GM21825 (cell line): ENCODE results near the gene FXYD2.
"Not testable (repeated sequence)": the region's sequence is repeated elsewhere in the genome, so short reads cannot be mapped to it uniquely, and the experiment has no call there.

Source experiments
- ATAC-seq: cut with Tn5 transposase; IDR thresholded peaks from one replicate; pipeline ENCODE4 v1.9.1; 2021; ENCODE audit warnings: mild to moderate bottlenecking, moderate library complexity; ENCODE audit not compliant: unreplicated experiment

The FXYD2 gene

DNA sequence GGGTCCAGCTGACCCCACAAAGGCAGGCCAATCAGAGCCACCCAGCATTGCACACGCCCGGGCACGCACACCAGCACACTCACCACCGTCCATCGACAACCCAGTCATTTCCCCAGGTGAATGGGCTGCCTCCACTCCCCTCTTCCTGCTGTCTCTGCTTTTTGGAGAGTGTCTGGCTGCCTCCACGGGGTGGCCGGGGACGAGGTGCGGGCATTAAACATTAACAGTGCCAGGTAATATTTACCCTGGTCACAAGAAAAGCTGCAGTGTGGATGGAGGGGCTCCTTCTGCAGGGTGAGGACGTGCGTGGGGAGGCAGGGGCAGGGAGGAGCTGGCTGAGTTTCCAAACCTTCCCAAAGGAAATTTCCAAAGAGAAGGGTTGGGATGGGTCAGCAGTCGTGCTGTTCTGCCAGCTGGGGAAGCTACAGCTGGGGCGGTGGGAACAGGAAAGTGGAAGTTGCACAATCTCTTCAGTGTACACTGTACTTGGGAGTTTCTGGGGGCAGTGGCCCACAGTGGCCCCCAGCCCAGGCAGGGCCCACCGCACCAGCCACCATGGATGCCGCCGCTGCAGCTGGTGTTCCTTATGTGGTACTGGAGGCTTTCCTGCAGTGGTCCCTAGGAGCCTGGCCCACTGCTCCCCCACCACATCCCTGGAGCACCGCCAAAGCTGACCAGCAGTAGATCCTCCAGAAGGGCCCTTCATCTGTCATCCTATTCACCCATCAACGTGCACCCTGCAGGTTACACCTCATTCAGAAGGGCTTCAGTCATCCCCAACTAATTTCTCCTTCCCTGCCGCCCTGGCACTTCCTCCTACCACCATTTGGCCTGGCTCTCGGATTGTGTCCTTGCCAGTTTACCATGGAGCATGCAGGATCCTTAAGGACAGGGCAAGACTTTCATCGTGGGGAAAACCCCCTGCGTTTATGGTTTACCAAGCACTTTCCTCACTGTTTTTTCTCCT, at the start of gene FXYD2:
FXYD2 (minus strand) TSS at position 174 of the 967 bp plus-strand sequence; CDS start at position 108, 66 bp downstream.
- no peak for ATAC-seq

DNA sequence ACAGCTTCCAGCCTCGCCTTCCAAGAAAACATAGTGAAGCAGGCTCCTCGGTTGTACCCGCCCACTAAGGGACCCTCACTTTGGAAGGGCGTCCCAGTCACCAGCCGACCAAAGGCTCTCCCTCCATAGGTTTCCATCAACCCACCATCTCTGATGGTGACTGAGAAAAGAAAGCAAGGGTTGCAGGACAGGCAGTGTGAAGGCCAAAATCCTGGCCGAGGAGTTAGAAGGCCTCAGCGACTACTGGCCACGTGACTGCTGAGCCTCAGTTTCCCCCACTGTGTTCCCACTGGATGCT, 49.2 kb upstream of the FXYD2 start:
- ATAC-seq, result no peak

DNA sequence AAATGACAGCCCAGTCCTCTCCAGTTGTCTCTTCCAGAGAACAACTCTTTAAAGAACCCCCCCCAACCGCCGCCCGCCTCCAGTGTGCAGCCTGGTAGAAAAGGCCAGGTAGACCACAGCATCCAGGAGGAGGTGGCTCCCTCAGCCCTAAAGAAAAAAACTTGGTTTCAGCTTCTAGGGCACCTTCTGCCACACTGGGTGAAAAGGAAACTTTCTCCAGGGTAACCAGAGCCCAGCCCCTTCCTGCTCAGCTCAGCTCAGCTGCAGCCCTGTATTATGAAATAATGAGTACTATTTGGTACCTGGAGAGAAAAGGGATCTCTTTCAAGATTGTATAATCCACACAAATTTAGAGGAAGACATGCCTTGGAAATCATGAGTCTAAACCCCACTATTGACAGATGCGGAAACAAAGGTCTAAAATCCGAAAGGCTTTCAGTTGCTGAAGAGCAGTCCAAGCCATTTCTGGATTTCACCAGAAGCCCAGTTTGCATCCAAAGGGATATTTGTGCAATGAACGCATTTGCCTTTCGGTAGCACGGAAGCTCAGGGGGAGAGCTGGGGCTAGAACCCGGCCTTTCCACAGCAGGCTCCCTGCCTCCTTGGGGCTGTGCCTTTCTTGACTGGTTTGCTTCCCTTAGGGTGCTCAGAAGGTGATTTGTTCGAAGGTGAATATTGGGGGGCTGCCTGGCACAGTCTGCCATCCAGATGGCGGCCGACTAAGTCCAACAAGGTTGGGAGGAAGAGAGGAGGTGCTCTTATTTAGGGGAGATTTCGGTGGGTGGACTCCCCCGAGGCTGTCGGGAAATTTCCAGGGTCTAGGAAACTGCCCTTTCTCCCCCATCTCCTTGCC, 48.7 kb upstream of the FXYD2 start:
- no peak for ATAC-seq

DNA sequence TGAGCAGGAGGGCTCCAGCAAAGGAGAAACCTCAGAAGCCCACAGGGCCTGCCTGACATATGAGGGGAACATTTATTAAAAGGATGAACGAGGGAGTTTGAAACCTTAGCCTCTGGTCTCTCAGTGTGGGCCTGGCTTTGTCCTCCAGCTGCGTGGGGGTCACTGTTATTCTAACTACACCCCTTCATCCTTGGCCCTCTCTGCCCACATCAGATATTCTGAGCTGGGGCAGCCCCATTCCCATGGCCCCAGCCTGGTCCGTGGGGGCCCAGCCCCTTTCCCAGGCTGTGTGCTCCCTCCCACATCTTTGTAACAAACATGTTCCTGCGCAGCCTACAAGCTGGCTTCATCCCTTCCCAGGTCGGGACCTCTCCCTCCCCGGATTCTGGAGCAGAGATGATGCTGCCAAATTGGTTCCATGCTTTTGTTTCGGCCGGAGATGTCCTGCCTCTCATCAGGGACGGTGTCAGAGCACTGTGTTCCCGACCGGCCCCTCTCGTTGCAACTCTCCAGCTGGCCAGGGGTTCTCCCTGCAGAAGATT, 47.9 kb upstream of the FXYD2 start:
- ATAC-seq, result no peak

DNA sequence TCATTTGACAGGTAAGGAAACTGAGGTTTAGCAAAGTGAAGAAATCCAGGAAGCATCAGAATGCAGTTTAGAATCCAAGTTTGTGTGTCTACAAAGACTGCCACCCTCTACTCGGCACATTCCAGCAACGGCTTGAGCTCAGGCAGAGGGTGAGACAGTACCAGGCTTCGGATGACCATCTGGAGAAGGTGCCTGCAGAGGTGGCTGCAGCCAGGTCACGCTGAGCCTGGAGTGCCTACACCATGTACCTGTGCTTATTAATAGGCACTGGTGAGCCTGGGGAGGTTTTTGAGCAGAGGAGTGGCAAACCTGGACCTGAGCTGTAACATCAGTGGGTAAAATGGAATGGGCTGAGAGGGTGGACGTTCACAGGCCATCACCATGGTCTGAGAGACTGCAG, 47.2 kb upstream of the FXYD2 start:
- ATAC-seq, result no peak

DNA sequence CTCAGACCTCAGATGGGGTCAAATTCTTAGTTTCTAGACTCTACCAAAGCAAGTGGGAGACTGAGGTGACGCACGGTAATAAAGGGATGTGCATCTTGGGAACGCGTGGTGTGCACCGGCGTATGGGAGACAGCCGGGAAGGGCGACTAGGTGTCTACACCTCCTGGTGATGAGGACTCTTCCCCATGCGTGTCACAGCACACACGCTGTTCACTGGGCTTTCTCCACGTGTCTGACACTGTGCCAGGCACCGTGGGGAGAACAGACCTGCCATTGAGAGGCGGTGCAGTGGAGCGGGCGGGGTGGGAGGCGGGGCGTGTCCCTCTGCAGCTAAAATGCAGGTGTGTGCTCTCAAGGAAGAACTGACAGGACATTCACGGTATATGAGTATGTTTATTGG, 46.6 kb upstream of the FXYD2 start:
- no peak for ATAC-seq

DNA sequence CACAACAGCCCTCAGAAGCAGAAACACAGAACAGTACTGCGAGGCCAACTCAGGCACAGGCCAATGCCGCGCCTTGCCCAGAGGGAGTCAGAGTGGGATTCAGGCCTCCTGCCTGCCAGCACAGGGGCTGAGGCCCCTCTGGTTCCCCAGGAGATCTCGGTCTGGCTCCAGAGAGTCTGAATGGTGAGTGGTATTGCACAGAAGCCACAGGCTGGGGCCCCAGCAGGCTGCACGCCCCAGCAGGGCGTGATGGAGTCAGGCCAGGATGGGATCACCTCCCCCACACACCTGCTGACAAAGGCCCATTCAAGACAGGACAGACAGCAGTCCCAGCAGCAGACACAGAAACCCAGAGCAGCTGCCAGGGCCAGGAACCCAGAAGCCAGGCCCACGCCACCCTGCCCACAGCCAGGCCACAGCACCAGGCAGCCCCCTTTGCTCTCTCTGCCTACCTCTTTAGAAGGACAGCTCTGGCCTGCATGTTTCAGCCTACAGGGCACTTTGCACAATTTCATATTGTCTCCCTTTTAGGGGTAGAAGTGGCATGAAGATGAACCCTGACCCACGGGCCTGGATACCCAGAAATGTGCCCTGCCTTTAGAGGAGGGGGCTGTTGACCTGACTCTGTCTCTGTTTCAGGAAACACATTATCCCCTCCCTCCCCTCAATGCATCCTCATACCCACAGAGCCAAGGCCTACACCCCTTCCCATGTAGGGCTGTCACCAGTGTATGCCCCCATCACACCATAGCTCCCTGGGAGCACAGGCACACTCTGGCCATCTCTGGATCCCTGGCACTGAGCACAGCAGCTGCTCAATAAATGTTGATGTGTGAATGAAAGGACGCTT, 45.8 kb upstream of the FXYD2 start:
- ATAC-seq, result no peak

DNA sequence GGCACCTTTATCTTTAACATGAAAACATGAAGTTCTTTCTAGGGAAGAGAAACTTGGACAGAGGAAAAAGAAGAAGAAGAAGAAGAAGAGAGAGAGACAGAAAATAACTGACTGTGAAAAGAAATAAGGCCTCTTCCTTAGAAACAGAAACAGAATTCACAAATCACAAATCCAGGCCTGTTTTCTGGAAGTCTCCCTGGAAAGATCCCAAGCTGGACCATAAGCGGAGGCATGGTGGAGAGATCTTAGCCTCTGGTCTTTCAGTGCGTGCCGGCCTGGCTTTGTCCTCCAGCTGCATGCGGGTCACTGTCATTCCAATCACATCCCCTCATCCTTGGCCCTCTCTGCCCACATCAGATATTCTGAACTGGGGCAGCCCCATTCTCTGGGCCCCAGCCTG, 45.1 kb upstream of the FXYD2 start:
- no peak for ATAC-seq

DNA sequence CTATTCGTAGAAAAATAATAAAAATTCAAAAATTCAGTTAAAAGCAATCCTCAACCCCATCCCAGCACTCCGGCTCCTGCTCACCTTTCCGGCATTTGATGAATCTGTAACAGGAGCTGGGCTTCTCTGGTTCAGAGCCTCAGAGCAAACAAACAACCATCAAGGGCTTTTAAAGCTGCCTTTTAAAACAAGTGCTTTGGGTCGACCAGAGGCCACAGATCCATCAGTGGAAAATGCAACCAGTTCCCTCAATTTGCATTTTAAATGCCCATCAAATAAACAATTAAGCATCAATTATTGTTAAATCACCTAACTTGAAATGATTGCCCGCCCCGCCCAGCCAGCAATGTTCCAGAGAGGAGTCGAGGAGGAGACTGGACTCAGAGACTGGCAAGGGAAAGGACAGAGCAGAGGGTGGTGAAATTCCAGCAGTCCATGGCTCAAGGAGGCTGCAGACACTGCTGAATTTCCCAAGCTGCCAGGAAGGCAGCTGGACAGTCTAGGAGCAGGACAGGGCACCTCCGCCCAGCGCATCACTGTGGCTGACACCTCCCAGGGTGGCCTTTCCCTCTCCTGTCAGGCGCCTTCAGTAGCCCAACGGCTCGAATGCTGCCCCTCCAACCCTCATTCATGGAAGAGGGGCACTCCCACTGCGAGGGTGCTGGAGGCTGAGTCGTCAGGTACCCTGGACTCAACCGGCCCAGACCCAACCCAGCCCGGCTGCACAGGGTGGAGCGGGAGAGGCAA, 44.4 kb upstream of the FXYD2 start:
- ATAC-seq, result no peak

DNA sequence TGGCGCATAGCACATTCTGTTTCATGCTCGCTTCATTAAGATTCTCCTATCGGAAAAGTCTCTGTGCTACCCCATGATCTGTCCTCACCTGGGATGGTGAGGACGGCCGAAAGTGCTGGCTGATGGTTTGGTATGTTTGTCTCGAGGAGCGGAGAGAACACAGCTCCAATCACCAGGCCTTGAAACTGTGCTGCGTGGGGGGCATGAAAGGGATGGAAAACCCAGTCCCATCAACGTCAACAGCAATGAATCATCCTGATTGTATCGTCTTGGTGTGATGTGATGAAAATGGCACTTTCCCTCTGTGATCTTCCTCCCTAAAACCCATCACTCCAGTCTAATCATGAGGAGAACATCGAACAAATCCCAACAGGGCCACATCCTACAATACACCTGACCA, 43.5 kb upstream of the FXYD2 start:
- no peak for ATAC-seq

DNA sequence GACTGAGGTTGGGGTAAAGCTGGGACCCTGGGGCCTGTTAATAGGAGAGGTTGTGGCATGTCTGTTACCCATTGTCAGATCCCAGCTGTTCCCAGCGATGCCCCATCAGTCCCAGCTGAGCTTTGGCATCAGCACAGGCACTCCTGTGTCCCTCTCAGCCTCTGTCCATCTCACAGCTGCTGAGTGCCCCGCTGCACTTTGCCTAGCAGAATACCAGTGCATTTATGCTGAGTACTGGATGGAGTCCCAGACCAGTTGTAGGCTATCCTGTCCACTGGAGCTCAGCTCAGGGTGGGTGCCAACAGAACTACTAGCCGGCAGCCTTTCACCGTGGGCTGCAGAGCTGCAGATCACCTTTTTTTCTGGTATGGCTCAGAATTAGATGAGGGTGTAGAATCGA, 42.0 kb upstream of the FXYD2 start:
- no peak for ATAC-seq

DNA sequence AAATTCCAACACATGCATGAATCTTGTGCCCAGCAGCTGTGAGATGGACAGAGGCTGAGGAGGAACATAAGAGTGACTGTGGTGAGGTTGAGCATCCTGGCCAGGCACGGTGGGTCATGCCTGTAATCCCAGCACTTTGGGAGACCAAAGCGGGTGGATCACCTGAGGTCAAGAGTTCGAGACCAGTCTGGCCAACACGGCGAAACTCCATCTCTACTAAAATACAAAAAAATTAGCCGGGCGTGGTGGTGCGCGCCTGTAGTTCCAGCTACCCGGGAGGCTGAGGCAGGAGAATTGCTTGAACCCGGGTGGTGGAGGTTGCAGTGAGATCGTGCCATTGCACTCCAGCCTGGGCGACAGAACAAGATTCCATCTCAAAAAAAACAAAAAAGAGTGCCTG, 41.0 kb upstream of the FXYD2 start:
- ATAC-seq, result not testable (repeated sequence)

DNA sequence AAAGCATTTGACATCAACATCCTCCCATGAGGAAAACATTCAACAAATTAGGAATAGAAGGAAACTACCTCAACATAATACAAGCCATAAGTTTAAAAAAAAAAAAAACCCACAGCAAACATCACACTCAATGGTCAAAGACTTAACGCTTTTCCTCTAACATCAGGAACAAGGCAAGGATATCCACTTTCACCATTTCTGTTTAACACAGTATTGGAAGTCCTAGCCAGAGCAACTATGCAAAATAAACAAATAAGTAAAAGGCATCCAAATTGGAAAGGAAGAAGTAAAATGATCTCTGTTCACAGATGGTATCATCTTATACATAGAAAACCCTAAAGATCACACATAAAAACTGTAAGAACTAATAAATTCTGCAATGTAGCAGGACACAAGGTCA, 38.8 kb upstream of the FXYD2 start:
- ATAC-seq, result no peak

DNA sequence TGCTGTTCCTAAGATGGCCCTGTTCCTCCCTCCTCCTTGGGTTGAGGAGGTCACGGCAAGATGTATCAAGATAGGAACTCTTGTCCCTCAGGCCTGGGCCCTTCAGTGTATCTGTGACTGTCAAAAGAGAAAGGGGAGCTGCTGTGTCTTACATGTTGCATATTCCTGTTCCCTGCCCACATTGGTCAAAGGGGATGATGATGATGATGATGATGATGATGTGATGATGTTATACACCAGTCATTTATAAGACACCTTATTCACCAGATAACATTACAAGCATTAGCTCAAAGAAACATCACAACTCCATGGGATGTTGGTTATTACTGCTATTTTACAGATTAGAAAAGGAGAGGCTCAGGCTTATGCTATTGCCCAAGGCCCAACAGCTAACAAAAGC, 38.2 kb upstream of the FXYD2 start:
- no peak for ATAC-seq

DNA sequence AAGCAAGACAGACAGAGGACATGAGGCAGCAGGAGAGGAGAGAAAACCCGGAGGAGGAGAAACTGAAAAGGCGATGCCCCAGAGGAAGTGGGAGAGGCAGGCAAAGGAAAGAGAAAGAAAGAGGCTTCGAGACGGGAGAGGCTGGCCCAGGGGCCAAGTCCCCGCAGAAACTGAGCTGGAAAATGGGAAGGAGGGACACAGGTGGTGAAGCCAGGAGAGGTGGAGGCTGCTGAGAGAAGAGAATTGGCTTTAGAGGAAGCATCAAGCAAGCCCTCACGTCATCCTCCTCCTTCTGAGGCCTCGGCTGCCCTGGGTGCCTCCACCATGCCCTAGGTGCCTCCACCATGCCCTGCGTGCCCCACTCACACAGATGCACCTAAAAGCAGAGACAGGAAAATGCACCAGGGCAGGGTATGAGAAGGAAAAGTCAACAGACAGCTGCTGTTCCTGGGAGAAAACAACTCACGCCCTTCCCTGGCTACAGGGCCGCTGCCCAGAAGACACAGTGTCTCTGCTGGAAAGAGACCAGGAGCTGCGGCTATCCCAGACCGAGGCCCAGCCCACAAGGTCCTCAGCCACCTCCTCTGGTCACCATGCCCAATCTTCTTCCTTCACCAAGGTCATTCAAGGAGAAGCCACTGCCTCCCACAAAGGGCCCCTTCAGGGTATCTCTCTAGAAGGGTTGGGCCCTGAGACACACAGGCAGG, 37.6 kb upstream of the FXYD2 start:
- no peak for ATAC-seq

DNA sequence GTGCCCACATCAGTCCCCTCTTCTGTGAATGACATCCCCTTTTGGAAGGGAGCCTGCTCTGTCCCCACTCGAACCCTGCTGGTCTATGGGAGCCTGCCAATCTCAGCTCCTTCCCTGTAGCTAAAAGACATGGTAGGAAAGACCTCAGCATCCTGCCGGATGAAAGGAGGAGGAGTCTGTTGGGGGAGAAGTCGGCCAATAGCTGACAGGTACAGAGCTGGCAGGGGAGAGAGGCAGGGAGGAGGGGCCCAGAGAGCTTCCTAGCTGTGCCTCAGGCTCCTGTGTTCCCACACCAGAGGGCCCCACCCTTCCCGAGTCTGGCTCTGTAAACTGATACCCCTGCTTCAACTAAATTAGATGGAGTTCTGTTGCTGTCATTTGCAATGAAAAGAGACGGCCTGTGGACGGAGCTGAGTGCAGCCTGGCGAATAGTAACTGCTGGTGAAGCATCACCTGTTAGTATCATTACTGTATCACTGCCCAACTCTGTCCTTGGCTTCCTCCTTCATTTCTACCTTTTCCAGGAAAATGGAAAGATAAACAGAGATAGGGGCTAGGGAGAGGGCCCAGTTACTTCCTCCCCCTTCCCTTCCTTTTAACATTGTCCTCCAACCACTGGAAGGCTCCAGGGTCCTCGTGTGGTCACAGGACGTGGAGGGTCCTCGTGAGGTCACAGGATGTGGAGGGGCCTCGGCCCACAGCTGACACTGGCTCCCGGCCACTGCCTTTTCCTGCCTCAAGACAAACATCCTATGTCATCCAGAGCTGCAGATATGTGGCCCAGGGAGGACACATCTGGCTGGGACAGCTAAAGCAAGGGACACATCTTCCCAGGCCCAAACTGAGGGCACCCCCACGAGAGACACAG, 36.8 kb upstream of the FXYD2 start:
- no peak for ATAC-seq

DNA sequence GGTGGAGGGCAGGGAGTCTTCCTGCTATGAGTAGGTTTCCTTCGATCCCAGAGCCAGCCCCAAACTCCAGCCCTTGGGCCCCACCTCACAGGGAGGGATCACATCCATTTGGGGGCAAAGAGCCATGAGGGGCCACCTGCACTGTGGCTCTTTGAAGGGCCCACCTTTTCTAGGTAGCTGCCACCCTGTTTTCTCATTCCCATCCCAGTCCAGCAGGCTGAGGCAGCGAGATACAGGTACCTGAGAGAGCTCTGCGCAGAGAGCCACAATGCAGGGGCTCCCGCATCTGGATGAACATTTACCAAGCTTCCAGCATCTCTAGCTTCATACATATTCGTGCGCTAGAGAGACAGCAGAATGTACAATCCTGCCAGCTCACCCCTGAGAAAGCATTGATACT, 35.6 kb upstream of the FXYD2 start:
- no peak for ATAC-seq

DNA sequence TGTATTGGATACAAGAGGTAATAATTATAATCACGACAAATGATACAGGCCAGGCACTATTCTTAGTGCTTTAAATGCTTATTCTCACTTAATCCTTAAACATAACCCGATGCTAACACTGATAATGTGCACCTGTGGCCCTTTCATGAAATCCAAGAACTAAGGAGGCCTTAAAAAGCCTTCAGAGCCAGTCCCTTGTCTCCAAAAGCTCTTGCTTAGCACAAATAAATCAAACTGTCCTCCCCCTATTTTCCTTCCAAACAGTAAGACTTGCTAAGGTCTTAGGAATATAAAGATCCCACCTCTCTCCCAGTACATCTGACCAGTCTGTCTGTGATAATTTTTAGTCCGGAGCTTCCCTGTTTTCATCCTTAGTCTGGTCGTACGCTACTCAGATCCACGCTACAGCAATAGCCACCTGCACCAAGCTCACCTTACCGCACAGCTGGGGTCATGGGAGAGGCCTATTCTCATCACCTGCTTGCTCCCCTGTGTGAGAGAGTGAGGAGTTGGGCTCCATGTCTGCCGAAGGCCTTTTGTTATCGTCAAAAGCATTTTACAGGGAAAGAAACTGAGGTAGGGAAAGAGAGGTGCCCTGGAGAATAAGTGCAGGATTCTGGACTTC, 35.1 kb upstream of the FXYD2 start:
- ATAC-seq, result no peak
